GM12873 (cell line): ENCODE results near the gene HS6ST3.

Experiments used
- TF ChIP-seq, protein P1 (sequence below): IDR thresholded peaks from 2 replicates; pipeline ENCODE4 v1.5.1; 2012; ENCODE audit warnings: low read depth, mild to moderate bottlenecking, moderate library complexity, low read length, control low read depth; ENCODE audit not compliant: insufficient read depth; ENCODE audit errors: missing control alignments

Gene HS6ST3

GRCh38 chr13:96849091-96849490 is 759.2 kb downstream of the HS6ST3 start:
- TF ChIP-seq, protein P1, sequence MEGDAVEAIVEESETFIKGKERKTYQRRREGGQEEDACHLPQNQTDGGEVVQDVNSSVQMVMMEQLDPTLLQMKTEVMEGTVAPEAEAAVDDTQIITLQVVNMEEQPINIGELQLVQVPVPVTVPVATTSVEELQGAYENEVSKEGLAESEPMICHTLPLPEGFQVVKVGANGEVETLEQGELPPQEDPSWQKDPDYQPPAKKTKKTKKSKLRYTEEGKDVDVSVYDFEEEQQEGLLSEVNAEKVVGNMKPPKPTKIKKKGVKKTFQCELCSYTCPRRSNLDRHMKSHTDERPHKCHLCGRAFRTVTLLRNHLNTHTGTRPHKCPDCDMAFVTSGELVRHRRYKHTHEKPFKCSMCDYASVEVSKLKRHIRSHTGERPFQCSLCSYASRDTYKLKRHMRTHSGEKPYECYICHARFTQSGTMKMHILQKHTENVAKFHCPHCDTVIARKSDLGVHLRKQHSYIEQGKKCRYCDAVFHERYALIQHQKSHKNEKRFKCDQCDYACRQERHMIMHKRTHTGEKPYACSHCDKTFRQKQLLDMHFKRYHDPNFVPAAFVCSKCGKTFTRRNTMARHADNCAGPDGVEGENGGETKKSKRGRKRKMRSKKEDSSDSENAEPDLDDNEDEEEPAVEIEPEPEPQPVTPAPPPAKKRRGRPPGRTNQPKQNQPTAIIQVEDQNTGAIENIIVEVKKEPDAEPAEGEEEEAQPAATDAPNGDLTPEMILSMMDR = no peak

- TF ChIP-seq, protein P1 = no peak
Observed at GRCh38 chr13:96850538-96851145, 760.7 kb downstream of the HS6ST3 start.

- TF ChIP-seq, protein P1 = no peak
Observed at GRCh38 chr13:96851856-96852445, 762.0 kb downstream of the HS6ST3 start.

DNA sequence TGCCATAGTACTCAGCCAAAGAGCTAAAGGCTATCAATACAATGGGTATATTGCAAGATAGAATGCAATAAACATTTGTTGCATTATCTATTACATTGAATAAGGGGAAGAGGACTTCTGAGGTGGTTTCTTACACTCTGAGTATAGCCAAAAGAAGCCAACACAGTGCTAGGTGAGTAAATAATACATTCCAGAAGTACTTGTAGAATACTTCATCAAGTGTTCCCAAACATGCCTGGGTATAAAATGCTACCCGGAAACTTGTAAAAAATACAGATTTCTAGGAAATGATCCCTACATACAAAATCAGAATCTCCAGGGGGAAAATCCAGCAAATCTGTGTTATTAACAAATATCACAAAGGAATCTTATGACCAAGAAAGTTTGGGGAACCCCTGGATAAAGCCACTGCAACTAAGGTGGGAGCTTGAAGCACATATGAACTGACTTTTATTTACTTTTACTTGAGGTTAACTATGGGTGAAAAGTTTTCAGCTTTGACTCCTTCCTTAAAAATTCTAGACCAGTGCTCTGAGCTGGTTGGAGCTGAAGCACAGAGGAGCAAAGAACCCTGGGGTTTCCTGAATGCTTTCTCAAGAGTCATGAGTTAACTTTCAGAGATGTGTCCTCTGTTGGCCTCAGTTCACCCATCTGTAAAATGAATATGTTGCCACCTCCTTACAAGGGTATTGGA is 768.4 kb downstream of the HS6ST3 start:
- TF ChIP-seq, protein P1 = no peak

GRCh38 chr13:96860882-96861281 is 771.0 kb downstream of the HS6ST3 start:
- TF ChIP-seq, protein P1 = no peak

- TF ChIP-seq, protein P1 = no peak
Observed at GRCh38 chr13:96862093-96862492, 772.2 kb downstream of the HS6ST3 start.

DNA sequence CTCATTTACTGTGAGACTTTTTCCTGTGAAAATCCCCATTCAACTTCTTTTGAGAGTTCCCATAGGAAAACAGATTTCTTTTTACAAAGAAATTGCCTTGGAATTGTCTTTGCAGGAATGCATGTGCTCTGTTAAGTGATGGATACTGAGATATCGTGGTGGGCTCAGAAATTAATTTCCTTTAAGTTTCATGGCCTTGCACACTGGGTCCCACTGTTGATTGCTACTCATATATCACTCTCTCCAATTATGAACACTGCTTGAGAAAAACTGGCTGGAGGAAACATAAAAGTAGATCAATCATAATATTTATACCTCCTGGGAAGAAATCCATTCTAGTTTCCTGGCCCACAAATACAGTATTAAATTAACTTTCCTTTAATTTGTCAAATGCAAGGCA is 773.1 kb downstream of the HS6ST3 start:
- TF ChIP-seq, protein P1 = no peak
